GM19351 (cell line): Measurements from ENCODE around the gene CABLES2.
A peak's percentile ranks its signal among the peaks of the same experiment; 100 is the strongest.

Experiments used
- ATAC-seq: cut with Tn5 transposase; IDR thresholded peaks from one replicate; pipeline ENCODE4 v1.9.1; 2021; ENCODE audit warnings: mild to moderate bottlenecking, moderate library complexity; ENCODE audit not compliant: unreplicated experiment

Gene CABLES2

DNA sequence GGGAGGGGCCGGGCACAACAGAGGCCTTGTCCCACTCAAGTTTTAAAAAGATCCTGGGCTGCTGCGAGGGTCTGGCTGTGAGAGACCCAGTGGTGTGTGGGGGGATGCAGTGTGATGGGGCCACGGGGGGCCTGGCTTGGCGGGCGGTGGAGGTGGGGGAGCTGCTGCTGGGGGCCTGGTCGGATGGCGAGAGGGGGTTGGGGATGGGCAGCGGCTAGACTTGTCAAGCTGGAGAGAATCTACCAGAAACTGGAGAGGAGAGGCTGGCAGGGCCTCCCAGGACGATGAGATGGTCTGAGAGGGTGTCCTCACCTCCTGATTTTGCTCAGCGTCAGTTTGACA is 15.0 kb downstream of the CABLES2 start:
- ATAC-seq: no peak

DNA sequence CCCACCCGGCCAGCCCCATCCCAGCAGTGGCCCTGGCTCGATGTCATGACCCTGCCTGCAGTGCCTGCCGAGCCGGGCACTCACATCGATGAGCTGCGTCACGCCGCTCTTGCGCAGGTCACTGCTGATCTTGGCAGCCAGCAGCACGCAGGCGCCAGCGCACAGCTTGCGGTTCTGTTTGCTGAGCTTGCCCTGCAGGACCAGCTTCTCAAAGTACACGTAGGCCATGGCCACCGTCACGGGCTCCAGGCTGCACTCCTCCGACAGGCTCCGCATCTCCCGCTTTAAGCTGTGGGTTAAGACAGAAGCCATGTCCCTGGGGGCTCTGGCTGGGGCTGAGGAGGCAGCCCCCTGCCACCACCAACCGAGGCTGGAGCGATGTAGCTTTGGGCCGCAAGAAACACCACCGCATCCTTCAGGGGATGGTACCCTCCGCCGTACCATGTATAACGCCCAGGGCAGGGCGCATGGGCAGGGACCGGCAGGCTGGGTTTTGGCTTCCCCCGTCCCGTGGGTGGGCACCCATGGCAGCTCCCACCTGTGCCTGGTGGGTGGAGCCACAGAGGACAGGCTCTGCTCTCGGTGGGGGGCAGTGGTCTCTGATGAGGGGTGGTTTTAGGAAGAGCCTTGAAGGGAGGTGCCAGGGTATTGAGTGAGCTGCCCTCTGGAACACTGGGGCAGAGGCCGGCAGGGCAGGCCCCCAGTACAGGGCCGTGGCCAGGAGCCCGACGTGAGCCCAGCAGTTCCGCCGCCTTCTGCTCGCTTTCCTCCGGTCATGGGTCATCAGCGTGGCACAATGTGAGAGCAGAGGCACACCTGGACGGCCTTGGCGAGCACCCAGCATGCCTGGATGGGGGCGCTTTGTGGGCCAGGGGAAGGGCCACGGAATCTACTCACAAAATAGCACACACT is 15.7 kb downstream of the CABLES2 start:
- no peak for ATAC-seq

DNA sequence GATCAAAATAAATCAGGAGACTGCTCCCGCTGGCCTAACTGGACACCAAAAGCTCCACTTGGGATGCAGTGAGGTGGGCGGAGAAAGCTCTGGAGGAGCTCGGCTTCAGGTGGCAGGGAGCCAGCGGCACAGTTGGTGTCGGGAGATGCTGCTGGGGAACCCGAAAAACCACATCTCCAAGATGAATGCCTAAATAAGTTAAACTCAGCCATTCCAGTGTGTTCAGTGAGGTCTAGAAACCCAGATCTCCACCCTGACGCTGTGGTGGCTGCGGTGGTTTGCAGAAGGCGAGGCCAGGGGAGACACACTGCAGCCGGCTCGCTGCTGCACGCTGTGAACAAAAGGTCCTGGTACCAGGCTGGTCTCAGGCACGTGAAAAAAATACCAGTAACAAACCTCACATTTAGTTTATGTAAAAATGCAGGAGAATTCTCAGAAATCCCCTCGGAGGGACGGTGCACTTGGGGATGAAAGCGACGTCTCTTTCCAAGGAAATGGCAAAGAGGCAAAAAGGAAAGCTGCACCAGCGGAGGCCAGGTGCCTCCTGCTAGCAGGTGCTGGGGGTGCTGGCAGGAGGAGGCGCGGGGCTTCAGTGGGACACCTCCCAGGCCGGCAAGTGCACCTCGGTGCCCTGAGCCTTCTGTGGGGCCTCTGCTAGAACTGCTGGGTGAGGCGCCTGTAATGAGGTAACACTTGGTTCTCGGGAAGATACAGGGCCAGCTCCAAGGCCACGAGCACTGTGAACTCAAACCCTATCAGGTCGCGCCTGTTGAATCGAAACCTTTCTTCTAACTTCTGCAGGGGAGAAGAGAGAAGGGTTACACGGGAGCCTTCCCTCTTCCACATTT is 16.5 kb downstream of the CABLES2 start:
- ATAC-seq: no peak

DNA sequence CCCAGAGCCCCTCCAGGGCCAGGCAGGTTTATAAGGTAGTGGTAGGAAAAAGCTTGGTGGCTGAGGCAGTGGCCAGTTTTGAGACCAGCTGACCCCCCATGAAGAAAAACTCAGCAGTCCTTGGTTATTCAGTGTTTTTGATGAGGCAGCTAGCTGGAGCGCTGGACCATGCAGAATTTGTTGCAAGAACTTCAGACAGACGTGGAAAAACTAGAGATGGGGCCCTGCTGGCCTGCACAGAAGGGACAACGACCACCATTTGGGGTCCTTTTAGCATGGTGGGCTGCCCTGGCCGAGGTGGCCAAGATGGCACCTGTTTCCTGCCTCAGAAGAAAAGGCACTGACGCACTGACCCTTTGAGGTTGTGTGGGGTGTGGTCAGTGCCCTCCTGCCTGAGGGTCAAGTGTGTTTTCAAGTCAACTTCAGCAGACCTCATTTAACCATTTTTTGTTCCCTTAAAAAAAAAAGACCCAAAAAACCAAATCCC is 17.4 kb downstream of the CABLES2 start:
- ATAC-seq: no peak

DNA sequence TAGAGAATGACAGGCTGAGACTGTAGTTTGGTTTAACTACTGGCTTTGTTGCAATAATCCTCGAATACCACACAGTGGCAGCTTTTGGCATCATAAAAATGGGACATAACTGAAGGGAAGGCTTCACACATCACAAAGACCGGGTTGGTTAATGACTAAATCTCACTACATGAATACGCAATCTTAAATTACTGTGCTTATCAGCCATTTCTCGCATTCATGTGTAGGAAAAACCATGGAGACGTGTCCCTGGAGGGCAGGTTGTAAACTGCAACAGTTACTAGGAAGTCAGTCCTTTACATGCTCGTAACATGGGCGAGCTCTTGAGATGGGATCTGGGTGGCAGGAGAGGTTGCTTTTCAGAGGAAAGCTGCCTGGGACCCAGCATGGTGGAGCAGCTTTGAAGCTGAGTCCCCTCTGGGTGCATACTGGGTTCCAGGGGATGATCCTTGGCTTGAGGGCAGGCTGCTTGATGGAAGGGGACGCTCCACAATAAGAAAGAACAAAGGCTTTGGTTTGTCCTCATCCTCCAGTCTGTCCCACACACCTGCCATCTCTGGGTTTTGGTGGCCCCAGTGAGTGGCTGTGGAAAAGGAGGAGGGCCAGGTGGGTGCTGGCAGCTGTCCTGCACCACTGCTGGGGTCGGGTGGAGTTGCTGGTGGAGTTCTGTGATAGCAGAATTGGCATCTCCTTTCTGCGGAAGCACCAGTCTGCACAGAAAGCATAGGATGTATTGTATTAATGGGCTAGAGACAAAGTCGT is 18.1 kb downstream of the CABLES2 start:
- no peak for ATAC-seq

DNA sequence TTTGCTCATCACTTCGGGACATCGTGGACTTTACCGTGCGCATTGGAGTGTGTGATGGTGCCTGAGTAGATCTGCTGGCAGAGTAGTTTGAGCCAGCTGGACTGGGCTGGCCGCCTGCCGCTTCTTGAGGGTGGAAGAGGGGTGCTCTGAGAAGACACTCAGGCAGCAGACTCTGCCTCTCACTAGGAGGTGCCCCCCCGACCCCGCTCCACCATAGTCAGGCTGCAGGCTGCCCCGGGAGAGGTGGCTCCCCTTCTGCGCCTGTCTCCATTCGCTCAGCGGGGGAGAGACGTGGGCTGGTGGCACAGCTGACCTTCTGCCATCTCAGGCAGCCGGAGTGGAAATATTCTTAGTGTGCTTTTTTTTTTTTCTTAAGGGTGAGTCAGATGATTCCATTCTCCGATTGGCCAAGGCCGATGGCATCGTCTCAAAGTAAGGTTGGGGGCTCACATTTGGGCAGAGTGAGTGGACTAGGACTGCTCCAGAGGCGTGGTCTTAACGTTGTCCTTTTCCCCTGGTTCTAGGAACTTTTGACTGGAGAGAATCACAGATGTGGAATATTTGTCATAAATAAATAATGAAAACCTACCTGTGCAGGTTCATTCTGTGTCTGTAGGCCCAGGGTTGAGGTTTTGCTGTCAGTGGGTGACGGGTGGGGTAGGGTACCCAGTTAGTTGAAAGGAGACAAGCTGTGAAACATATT is 19.0 kb downstream of the CABLES2 start:
- no peak for ATAC-seq

DNA sequence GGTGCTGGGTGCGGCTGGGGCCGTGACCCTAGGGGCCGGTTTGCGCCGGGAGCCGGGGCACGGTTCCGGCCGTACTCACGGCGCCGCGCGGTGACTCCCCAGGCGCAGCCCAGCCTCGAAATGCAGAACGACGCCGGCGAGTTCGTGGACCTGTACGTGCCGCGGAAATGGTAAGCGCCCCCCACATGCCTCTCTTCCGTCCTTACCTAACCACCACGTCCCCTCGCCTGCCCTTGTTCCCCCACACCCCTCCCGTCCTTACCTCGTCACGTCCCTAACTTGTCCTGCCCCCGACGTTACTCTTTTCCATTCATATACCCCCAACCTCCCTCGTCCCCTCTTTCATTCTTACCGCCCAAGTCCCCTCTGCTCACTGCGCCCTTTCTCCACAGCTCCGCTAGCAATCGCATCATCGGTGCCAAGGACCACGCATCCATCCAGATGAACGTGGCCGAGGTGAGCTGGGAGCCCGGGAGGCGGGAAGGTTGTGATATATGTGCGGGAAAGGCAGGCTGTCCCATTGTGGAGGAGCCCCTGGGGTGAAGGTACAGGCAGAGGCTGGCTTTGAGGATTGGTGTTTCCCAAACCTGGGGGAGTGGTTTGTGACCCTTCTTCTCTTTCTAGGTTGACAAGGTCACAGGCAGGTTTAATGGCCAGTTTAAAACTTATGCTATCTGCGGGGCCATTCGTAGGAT is 19.7 kb downstream of the CABLES2 start:
- ATAC-seq: no peak

DNA sequence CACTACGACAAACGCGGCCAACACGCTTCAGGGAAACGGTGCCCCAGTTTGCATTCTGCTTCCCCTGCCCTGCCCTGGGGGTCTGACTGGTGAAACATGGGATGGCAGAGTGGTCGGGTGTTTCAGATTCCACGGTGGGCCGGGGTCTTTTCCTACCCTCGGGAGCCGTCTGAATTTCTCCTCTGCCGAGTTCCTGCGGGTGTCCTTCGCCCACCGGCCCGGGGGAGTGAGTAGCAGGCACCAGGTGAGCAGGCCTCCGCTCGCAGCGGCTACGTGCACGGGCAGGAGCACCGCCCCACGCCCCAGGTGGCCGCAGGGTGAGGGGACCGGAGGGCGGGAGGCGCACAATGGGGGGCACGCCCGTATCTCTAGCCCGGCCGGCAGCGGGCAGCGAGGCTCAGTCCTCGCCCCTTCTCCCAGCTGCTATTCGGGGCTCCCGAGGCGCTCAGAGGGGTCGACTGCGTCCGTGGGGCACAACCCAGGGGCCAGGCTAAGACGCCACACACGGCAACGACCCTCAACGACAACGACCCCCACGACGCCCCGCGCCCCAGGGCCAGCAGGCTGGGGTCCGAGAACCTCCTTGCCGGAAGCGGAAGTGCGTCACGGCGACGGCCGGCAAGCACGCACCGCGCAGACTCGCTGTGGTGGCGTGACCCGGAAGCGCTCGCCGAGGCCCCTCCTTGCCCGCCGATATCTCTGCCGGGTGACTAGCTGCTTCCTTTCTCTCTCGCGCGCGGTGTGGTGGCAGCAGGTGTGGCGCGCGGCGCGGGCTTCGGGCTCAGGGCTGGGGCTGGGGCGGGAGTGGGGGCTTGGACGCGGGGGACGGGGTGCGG is 20.5 kb downstream of the CABLES2 start, which contains the start of gene RPS21:
TSS of gene RPS21 (plus strand) at position 721 of the 836 bp plus-strand sequence. CDS start 236 bp downstream, outside the sequence.
- ATAC-seq: peak; percentile 88

DNA sequence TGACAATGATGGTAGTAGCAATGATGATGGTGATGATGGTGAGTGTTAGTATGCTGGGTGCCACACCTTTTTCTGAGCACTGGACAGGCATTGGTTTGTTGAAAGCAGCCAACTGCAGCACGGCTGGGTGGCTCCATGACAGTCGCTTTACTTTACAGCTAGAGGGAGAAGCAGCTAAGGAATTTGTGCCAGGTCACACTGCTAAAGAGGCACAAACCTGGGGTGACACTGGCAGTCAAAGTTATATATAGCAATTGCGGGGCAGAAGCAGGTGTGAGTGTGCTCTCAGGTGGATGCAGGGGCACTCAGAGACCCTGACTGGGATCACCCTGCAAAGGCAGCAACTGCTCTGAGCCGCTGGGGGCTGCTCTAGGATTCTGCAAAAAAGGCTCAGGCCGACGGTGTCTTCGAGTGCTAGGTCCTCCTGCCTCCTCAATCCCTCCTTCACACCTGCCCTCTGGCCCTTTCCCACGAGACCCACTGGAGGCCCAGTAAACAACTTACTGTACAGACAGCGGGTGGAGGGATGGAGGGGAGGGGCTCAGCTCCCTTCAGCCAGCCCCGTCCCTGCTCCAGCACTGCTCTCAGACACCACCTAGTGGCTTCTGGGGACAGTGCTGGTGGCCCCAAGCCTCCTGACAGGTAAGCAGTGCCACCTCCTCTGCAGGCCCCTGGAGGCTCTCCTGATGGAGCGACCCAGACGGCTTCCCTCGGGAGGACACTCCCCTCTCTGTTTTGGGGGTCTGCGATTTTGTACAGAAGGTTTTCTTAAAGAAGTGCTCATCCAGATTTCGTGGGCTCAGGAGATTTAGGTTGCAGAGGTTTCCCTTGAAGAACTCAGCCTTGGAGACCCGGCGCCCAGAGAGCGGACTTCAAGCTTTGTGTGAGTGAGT is 24.5 kb downstream of the CABLES2 start:
- ATAC-seq: peak; percentile 66

DNA sequence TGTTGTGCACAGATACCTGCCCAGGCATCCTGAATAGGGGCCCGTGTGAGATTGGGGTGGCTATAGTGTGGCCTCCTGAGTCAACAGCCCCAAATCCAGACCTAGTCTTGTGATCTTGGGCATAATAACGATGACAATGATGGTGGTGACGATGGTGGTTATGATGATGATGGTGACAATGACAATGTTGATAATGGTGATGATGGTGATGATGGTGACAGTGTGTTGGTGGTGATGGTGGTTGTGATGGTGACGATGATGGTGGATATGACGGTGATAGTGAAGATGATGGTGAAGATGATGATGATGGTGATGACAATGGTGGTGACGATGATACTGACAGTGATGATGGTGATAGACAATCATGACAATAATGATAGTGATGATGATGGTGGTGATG is 25.2 kb downstream of the CABLES2 start:
- no peak for ATAC-seq

DNA sequence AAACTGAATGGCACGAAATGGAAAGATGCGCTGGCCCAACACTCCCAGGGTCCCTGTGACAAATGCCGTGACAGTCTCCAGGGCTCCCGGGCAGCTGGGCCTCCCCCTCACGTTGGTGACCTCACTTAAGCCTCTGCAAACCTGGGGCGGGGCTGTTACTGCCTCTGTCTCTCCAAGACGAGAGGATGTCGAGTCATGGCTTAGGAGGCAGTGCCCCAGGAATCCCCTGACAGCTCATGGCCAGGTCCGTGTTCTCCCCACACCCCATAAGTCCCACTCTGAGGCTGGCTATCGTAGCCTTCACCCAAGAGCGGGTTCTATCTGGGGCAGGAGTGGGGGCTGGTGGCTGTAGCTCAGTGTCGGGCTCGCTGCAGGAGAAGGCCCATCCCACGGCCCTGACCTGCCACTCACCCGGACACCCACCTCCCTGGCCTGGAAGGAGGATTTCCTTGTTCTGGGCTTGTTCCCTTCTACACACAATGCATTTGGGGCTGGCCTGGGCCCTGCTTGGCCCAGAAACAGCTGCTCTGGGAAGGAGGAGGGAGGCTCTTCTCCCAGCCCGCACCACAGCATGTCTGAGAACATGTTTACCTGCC is 25.8 kb downstream of the CABLES2 start:
- ATAC-seq: no peak

DNA sequence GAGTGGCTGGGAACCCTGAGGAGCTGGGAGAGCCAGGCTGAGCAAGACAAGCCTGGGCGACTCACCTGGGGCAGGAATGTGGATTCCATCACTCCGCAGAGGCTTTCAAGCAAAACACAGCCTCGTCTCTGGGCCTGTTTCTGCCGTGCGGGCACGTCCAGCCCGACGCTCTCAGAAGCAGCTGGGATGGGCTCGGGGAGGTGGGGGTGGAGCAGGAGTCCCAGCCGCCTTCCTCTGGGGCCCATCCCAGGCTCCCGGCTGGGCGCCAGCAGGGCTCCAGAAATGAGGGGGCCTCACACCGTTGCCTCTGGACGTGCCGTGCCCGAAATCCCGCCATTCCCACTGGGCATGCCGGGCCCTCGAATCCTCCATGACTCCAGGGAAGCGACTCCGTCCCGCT is 28.9 kb downstream of the CABLES2 start:
- no peak for ATAC-seq

DNA sequence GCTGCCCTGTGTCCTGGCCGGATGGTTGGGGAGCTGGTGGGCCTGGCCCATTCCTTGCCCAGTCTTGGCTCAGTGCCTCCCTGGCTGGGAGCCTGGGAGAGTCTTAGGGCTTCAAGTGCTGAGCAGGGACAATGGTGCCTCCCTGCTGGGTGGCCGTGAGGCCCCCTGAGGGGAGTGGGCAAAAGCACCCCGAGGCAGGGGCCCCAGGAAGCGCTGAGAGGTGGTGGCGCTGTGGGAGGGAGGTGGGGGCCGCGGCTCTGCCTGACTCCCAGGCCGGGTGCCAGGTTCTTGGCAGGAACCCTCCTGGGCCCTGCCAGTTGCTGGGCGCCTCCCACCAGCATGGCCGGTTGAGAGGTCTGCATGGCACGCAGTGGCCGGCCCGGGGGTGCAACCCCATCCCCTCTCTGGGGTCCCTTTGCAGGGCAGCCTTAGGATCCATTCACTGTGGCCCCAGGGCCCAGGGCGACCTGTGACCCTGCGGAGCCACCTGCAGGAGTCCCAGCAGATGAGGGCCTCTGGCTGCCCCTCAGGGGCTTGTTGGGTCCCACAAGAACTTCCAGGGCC is 29.4 kb downstream of the CABLES2 start:
- ATAC-seq: no peak

DNA sequence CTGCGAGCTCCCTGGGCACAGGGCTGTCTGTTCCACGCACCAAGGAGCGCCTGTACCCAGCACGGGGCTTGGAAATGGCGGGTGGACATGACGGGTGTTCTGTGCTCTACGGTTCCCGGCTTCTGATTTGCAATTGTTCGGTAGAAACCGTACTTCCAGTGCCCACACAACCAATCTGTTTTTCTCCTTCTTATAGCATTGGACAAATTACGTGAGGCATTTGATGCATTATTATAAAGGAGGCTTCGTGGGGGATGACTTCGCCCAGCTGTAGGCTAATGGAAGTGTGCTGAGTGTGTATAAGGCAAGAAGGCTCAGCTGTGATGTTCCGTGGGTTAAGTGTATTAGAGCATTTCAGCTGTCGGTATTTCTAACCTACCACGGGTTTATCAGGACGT is 30.0 kb downstream of the CABLES2 start:
- no peak for ATAC-seq

DNA sequence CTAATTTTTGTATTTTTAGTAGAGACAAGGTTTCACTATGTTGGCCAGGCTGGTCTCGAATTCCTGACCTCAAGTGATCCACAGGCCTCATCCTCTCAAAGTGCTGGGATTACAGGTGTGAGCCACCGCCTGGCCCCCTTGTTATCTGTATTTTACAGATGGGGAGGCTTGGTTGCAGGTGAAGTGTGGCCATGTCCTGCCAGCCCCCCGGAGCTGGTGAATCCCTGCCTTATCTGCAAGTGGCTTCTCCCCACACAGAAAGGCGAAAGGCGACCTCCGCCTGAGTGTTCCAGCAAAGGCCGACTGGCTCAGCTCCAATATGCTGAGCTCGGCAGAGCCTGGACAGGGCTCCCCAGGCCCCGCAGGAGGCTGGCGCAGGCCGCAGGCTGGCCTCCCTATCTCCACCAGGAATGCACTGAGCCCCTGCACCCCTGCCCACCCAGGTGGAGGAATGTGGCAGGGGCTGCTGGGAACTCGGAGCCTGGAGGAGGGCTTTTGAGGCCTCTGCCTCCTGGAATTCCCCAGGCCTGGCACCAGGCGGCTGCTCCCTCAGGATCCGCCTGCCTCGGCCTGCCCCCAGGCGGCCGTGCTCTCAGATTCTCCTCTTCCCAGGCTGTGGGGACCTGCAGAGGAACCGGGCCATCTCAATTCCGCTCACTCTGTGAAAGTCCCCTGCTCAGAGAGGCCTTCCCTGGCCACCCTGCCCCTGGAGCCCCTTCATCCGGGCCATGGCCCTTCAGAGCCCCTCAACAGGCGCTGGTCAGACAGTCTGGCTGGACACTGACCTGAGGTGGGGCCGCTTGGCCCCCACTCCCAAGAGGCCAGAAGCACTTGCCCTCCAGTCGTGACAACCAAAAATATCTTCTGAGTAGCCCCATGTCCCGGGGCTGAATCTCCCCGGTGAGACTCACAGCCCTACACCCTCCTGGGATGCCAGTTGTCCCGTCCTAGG is 30.7 kb downstream of the CABLES2 start:
- no peak for ATAC-seq
